ENCODE measurements around the gene TRIO. TPM values are rescaled to one million over a fixed set of nuclear protein-coding genes. Genes with fewer than 3 reads are reported as not detected.

TRIO gene
- total RNA-seq, 1 experiment from 2014 or later: 68.4 TPM

- no peak overlapping the region for H3K4me2 ChIP-seq (ENCODE audit: low read length)
- DNase-seq (ENCODE audit: low read depth, low spot score) (no peak), ATAC-seq (no peak)
- CTCF ChIA-PET: interaction anchor here (1.0 kb wide), 1 partner anchor 18 kb away, joined by 3 read pairs; no protein-coding TSS in a partner anchor
- H2AFZ ChIP-seq (ENCODE audit: low read depth, low read length, poor library complexity, severe bottlenecking): no peak overlapping the region
- no peak overlapping the region for H3K4me3 ChIP-seq (replicated peaks in 1 of 2; ENCODE audit: low read depth in 1 of 2, low read length in 2 of 2)
- RAD21 ChIA-PET (ENCODE audit: low non-redundant PET in 1 of 2, low total read pairs in 2 of 2, uncharacterized antibody in 2 of 2, unreplicated experiment in 2 of 2): no interaction called here
- no peaks in the 10 kb centered on the region for H3K9me2 ChIP-seq (ENCODE audit: insufficient read depth)
- POLR2A ChIA-PET: no interaction called here
- no peak for TF ChIP-seq POLR2A (IDR thresholded peaks at IDR 0.05; ENCODE audit: borderline replicate concordance, extremely low read depth, insufficient read depth, insufficient read length)
- TF ChIP-seq FOSL1 (IDR thresholded peaks at IDR 0.05; ENCODE audit: low read depth): no peak
- TF ChIP-seq YY1 (IDR thresholded peaks at IDR 0.05; ENCODE audit: extremely low read depth, insufficient replicate concordance, low read depth, low read length): no peak
- TF ChIP-seq CEBPB (IDR thresholded peaks at IDR 0.05; ENCODE audit: low read depth): no peak
- TF ChIP-seq SIN3A (IDR thresholded peaks at IDR 0.05; ENCODE audit: low read depth): no peak
- TF ChIP-seq SP1 (IDR thresholded peaks at IDR 0.05; ENCODE audit: low read depth): no peak
- TF ChIP-seq RAD21 (IDR thresholded peaks at IDR 0.05; ENCODE audit: low read depth): no peak
- TF ChIP-seq ZNF274 (IDR thresholded peaks at IDR 0.05; ENCODE audit: low read depth, low read length): no peak
- TF ChIP-seq EZH2 (IDR thresholded peaks at IDR 0.05): no peak
- no peak for TF ChIP-seq ATF3 (IDR thresholded peaks at IDR 0.05)
- no peak for TF ChIP-seq EZH2phosphoT487 (IDR thresholded peaks at IDR 0.05; ENCODE audit: borderline replicate concordance)
- TF ChIP-seq EGR1 (IDR thresholded peaks at IDR 0.05; ENCODE audit: low read depth): no peak
- TF ChIP-seq REST (IDR thresholded peaks at IDR 0.05; ENCODE audit: low read depth): no peak
- TF ChIP-seq MAX (IDR thresholded peaks at IDR 0.05): no peak
- no peak for TF ChIP-seq TCF7L2 (IDR thresholded peaks at IDR 0.05; ENCODE audit: borderline replicate concordance, extremely low read depth, insufficient read depth, insufficient read length)
- no peak for TF ChIP-seq SRF (IDR thresholded peaks at IDR 0.05; ENCODE audit: low read depth)
- H3K27me3 ChIP-seq (ENCODE audit: insufficient read depth, low read length): no peaks in the 10 kb centered on the region
- H3K9me3 ChIP-seq (ENCODE audit: control insufficient read depth in 1 of 2, insufficient read depth in 1 of 2, low read depth in 1 of 2, low read length in 2 of 2): 0 out of 4 replicates have a peak, but pooled peaks cover 6 to 8% of the 10 kb centered on the region in 2 experiments
- no peaks in the 10 kb centered on the region for H3K36me3 ChIP-seq (ENCODE audit: control insufficient read depth in 1 of 2, insufficient read depth in 2 of 2, low read length in 2 of 2)
- no peaks in the 10 kb centered on the region for H4K20me1 ChIP-seq (ENCODE audit: insufficient read depth)
- BruUV-seq (replicated peaks): no TSS peak
- intact Hi-C loops (cut with micrococcal nuclease): no loop called here
- H3K4me1 ChIP-seq (ENCODE audit: control insufficient read depth in 1 of 2, insufficient read depth in 2 of 2, low read length in 2 of 2): peaks cover 0 to 8% of the 10 kb centered on the region in 2 experiments; a peak in 1 of 4 replicates
- peaks cover 97% of the 10 kb centered on the region for H3K79me2 ChIP-seq (ENCODE audit: insufficient read depth, low read length)
- H3K27ac ChIP-seq (ENCODE audit: low read depth, low read length): no peak overlapping the region
- H3K9ac ChIP-seq (ENCODE audit: low read length): no peak overlapping the region
Measured at GRCh38 chr5:14251733-14252132, 108.6 kb downstream of the TRIO start.

Data from HCT116 (cell line).